Endodermal cell (in vitro differentiated cells): ENCODE measurements around the gene BARHL2. TPM values are rescaled to one million over a fixed set of nuclear protein-coding genes. Genes with fewer than 3 reads are reported as not detected.

ENCODE experiments used
- DNase-seq: peaks from one replicate; pipeline ENCODE4 v3.0.0-alpha.2; 2017
- H3K27ac ChIP-seq: 2 replicates; pipeline ENCODE4 v1.5.1; 2013; ENCODE audit warnings: mild to moderate bottlenecking, low read depth, low read length, moderate library complexity
- H3K27me3 ChIP-seq: 2 replicates; pipeline ENCODE4 v1.6.1; 2013; ENCODE audit warnings: mild to moderate bottlenecking, low read length, moderate library complexity; ENCODE audit not compliant: insufficient read depth, control insufficient read depth, poor library complexity, severe bottlenecking
- H3K36me3 ChIP-seq: 2 replicates; pipeline ENCODE4 v1.7.0; 2013; ENCODE audit warnings: mild to moderate bottlenecking, low read length, moderate library complexity; ENCODE audit not compliant: control insufficient read depth, insufficient read depth
- H3K4me1 ChIP-seq: one replicate; pipeline ENCODE4 v1.7.0; 2013; ENCODE audit warnings: low read length; ENCODE audit not compliant: control insufficient read depth, insufficient read depth
- H3K4me3 ChIP-seq: 2 replicates; pipeline ENCODE4 v1.5.1; 2013; ENCODE audit warnings: mild to moderate bottlenecking, low read length, moderate library complexity
- H3K9ac ChIP-seq: 2 replicates; pipeline ENCODE4 v1.6.1; 2013; ENCODE audit warnings: mild to moderate bottlenecking, low read length, moderate library complexity; ENCODE audit not compliant: poor library complexity, severe bottlenecking; ENCODE audit errors: extremely low read depth
- H3K9me3 ChIP-seq: 2 replicates; pipeline ENCODE4 v1.6.1; 2013; ENCODE audit warnings: mild to moderate bottlenecking, low read length, moderate library complexity; ENCODE audit not compliant: control insufficient read depth
- H3K27ac Mint-ChIP-seq: 2 replicates; pipeline ENCODE4 v1.8.0; 2020; ENCODE audit warnings: mixed read lengths
- H3K27me3 Mint-ChIP-seq: 2 replicates; pipeline ENCODE4 v1.8.0; 2021; ENCODE audit warnings: mild to moderate bottlenecking, mixed read lengths; ENCODE audit not compliant: insufficient read depth
- H3K36me3 Mint-ChIP-seq: 2 replicates; pipeline ENCODE4 v1.8.0; 2020; ENCODE audit warnings: low read depth, mixed read lengths
- H3K4me1 Mint-ChIP-seq: 2 replicates; pipeline ENCODE4 v1.8.0; 2020; ENCODE audit warnings: mixed read lengths
- H3K4me3 Mint-ChIP-seq: 2 replicates; pipeline ENCODE4 v1.8.0; 2020; ENCODE audit warnings: mild to moderate bottlenecking, moderate library complexity, mixed read lengths
- H3K9me3 Mint-ChIP-seq: 2 replicates; pipeline ENCODE4 v1.8.0; 2020; ENCODE audit warnings: mild to moderate bottlenecking, mixed read lengths
- CTCF ChIP-seq: fragments of 200-600 bp; sonication (generic); conservative IDR thresholded peaks from 2 replicates; pipeline ENCODE4 v1.5.0; 2021; ENCODE audit warnings: antibody characterized with exemption, mild to moderate bottlenecking
- WGBS, 2 experiments: methylation state at CpG; one replicate each; pipeline versions ENCODE4 v1.1.5 to v1.1.7; 2013; ENCODE audit warnings: missing lambda C conversion rate in 2 of 2, mixed read lengths in 1 of 2; ENCODE audit not compliant: insufficient coverage in 1 of 2, insufficient read length in 1 of 2; 5-methylcytosine and 5-hydroxymethylcytosine counted together
- total RNA-seq, 2 donors: library from RNA; stranded (reverse); fragmentation: NEBNext Ultra II Directional in 1 of 2; extraction: Animal tissue kit (Norgen Biotek cat#: 25700) in 1 of 2; gene quantifications; 2 replicates in 1 of 2; 3 replicates in 1 of 2; pipeline ENCODE4 v1.2.1, GENCODE V29; 2021

BARHL2 gene
- total RNA-seq, 2 donors from 2014 or later: not detected

GRCh38 chr1:90724926-90725656, 8.0 kb upstream of the BARHL2 start:
- Mint-ChIP-seq H3K9me3 (no peaks in the 10 kb centered on the region), H3K4me1 (peaks cover 39% of the 10 kb centered on the region), H3K36me3 (no peaks in the 10 kb centered on the region), H3K27ac (no peak overlapping the region), H3K4me3 (peak overlapping the region; percentile 54), H3K27me3 (peaks cover 100% of the 10 kb centered on the region)
- H3K4me1 ChIP-seq: peaks cover 5% of the 10 kb centered on the region
- H3K27ac ChIP-seq: no peak overlapping the region
- H3K4me3 ChIP-seq: peak overlapping the region; percentile 82
- H3K36me3 ChIP-seq: no peaks in the 10 kb centered on the region
- no peaks in the 10 kb centered on the region for H3K9me3 ChIP-seq
- WGBS, 2 experiments: 1% methylated on average over 23 to 51 of the region's 52 CpGs
- peaks cover 100% of the 10 kb centered on the region for H3K27me3 ChIP-seq
- DNase-seq: peak; percentile 78
- H3K9ac ChIP-seq: no peak overlapping the region
- no peak for TF ChIP-seq CTCF

- Histone ChIP-seq H3K9me3 (no peaks in the 10 kb centered on the region), H3K9ac (no peak overlapping the region), H3K27me3 (peaks cover 100% of the 10 kb centered on the region), H3K36me3 (no peaks in the 10 kb centered on the region), H3K4me3 (peak overlapping the region; percentile 82), H3K4me1 (peaks cover 5% of the 10 kb centered on the region), H3K27ac (no peak overlapping the region)
- DNase-seq: no peak
- H3K9me3 Mint-ChIP-seq: no peaks in the 10 kb centered on the region
- no peak for TF ChIP-seq CTCF
- peaks cover 100% of the 10 kb centered on the region for H3K27me3 Mint-ChIP-seq
- no peak overlapping the region for H3K27ac Mint-ChIP-seq
- peaks cover 39% of the 10 kb centered on the region for H3K4me1 Mint-ChIP-seq
- peak overlapping the region; percentile 54 for H3K4me3 Mint-ChIP-seq
- no peaks in the 10 kb centered on the region for H3K36me3 Mint-ChIP-seq
- 4 to 9% methylated on average over 7 to 18 of the region's 19 CpGs for WGBS, 2 experiments
Observed at GRCh38 chr1:90724361-90724760, 7.3 kb upstream of the BARHL2 start.

GRCh38 chr1:90723590-90724108, 6.5 kb upstream of the BARHL2 start:
- H3K27ac Mint-ChIP-seq: no peak overlapping the region
- H3K27me3 ChIP-seq: peaks cover 100% of the 10 kb centered on the region
- peak overlapping the region; percentile 54 for H3K4me3 Mint-ChIP-seq
- no peaks in the 10 kb centered on the region for H3K36me3 Mint-ChIP-seq
- H3K9me3 ChIP-seq: no peaks in the 10 kb centered on the region
- H3K9ac ChIP-seq: no peak overlapping the region
- no peaks in the 10 kb centered on the region for H3K36me3 ChIP-seq
- H3K27me3 Mint-ChIP-seq: peaks cover 100% of the 10 kb centered on the region
- no peaks in the 10 kb centered on the region for H3K9me3 Mint-ChIP-seq
- WGBS, 2 experiments: 9 to 11% methylated on average over 8 to 22 of the region's 22 CpGs
- DNase-seq: peak; percentile 97
- H3K4me3 ChIP-seq: peak overlapping the region; percentile 82
- H3K4me1 Mint-ChIP-seq: peaks cover 42% of the 10 kb centered on the region
- no peak overlapping the region for H3K27ac ChIP-seq
- TF ChIP-seq CTCF: peak; percentile 96
- H3K4me1 ChIP-seq: peaks cover 5% of the 10 kb centered on the region
